HCT116 (cell line): ENCODE measurements around the gene LGALS12. TPM values are rescaled to one million over a fixed set of nuclear protein-coding genes. Genes with fewer than 3 reads are reported as not detected.

Experiments
- ATAC-seq: fragments of 200-7000 bp; cut with Tn5 transposase; 2 replicates; pipeline ENCODE4 v1.9.1; 2020; ENCODE audit warnings: mild to moderate bottlenecking, moderate library complexity
- BruUV-seq: library from RNA; stranded (reverse); fragments of 400-500 nt; replicated peaks from 2 replicates; lab custom pipeline; 2021; lab: Mats Ljungman, UMichigan
- CTCF ChIA-PET: fragments of 300-600 bp; sonication (Branson Sonifier 250); formaldehyde crosslinking; loops from one replicate; lab custom pipeline; 2021; ENCODE audit warnings: antibody characterized with exemption; lab: Charles Lee
- POLR2A ChIA-PET: fragments of 300-600, 350-600 bp; sonication (Branson Sonifier 250); formaldehyde crosslinking; loops from one replicate; lab custom pipeline; 2021; ENCODE audit warnings: antibody characterized with exemption; lab: Charles Lee
- RAD21 ChIA-PET, 2 experiments: fragments of 300-600 bp; sonication (Branson Sonifier 250); formaldehyde crosslinking; loops; one replicate each; lab custom pipeline; 2023; ENCODE audit warnings: low total read pairs in 2 of 2; ENCODE audit not compliant: uncharacterized antibody in 2 of 2, unreplicated experiment in 2 of 2, low non-redundant PET in 1 of 2; lab: Charles Lee
- DNase-seq: peaks from one replicate; pipeline ENCODE4 v3.0.0-alpha.2; 2010; ENCODE audit warnings: low read depth, low spot score
- H2AFZ ChIP-seq: fragments of 200-600 bp; shearing (Covaris generic), sonication (generic); 2 replicates; pipeline ENCODE4 v1.6.1; 2017; ENCODE audit warnings: low read depth, mixed run types, mixed read lengths, antibody characterized with exemption, low read length; ENCODE audit not compliant: poor library complexity, severe bottlenecking
- H3K27ac ChIP-seq: 2 replicates; pipeline ENCODE4 v1.5.1; 2012; ENCODE audit warnings: low read depth, low read length
- H3K27me3 ChIP-seq: fragments of 200-600 bp; sonication (generic); 2 replicates; pipeline ENCODE4 v1.6.1; 2016; ENCODE audit warnings: mixed run types, low read length, mixed read lengths; ENCODE audit not compliant: insufficient read depth
- H3K36me3 ChIP-seq, 2 experiments: fragments of 200-500 bp in 1 of 2; fragments of 200-600 bp in 1 of 2; sonication (Bioruptor generic) in 1 of 2; sonication (generic) in 1 of 2; 2 replicates each; pipeline versions ENCODE4 v1.5.1 to v1.6.1; 2014 to 2016; ENCODE audit warnings: low read length in 2 of 2, inconsistent platforms in 1 of 2, mixed read lengths in 1 of 2, mixed run types in 1 of 2; ENCODE audit not compliant: insufficient read depth in 2 of 2, control insufficient read depth in 1 of 2
- H3K4me1 ChIP-seq, 2 experiments: fragments of 200-600 bp in 1 of 2; sonication (generic) in 1 of 2; 2 replicates each; pipeline versions ENCODE4 v1.5.1 to v1.6.1; 2012 to 2017; ENCODE audit warnings: low read length in 2 of 2, inconsistent platforms in 1 of 2, mild to moderate bottlenecking in 1 of 2, mixed read lengths in 1 of 2, mixed run types in 1 of 2, moderate library complexity in 1 of 2; ENCODE audit not compliant: insufficient read depth in 2 of 2, control insufficient read depth in 1 of 2
- H3K4me2 ChIP-seq: fragments of 200-600 bp; sonication (generic); 2 replicates; pipeline ENCODE4 v1.6.1; 2017; ENCODE audit warnings: mixed run types, low read length, mixed read lengths
- H3K4me3 ChIP-seq, 2 experiments: fragments of 200-600 bp in 1 of 2; sonication (generic) in 1 of 2; replicated peaks in 1 of 2; 2 replicates each; pipeline ENCODE4 v1.5.1; 2011 to 2016; ENCODE audit warnings: low read length in 2 of 2, control low read depth in 1 of 2, low read depth in 1 of 2, mild to moderate bottlenecking in 1 of 2, mixed read lengths in 1 of 2, mixed run types in 1 of 2
- H3K79me2 ChIP-seq: fragments of 200-600 bp; sonication (generic); 2 replicates; pipeline ENCODE4 v1.6.1; 2017; ENCODE audit warnings: mild to moderate bottlenecking, mixed run types, low read length, moderate library complexity, mixed read lengths; ENCODE audit not compliant: insufficient read depth
- H3K9ac ChIP-seq: fragments of 200-600 bp; sonication (generic); 2 replicates; pipeline ENCODE4 v1.6.1; 2016; ENCODE audit warnings: low read length, mixed read lengths
- H3K9me2 ChIP-seq: fragments of 200-600 bp; sonication (generic), shearing (Covaris generic); 2 replicates; pipeline ENCODE4 v1.6.1; 2017; ENCODE audit warnings: mixed run types, mild to moderate bottlenecking, moderate library complexity; ENCODE audit not compliant: insufficient read depth
- H3K9me3 ChIP-seq, 2 experiments: fragments of 200-500 bp in 1 of 2; fragments of 200-600 bp in 1 of 2; sonication (Bioruptor generic) in 1 of 2; sonication (generic) in 1 of 2; 2 replicates each; pipeline ENCODE4 v1.6.1; 2014 to 2017; ENCODE audit warnings: low read length in 2 of 2, mixed read lengths in 2 of 2, inconsistent platforms in 1 of 2, low read depth in 1 of 2, mild to moderate bottlenecking in 1 of 2, mixed run types in 1 of 2, moderate library complexity in 1 of 2; ENCODE audit not compliant: control insufficient read depth in 1 of 2, insufficient read depth in 1 of 2
- H4K20me1 ChIP-seq: fragments of 200-600 bp; sonication (generic), shearing (Covaris generic); 2 replicates; pipeline ENCODE4 v1.6.1; 2017; ENCODE audit warnings: mixed run types, mild to moderate bottlenecking, moderate library complexity; ENCODE audit not compliant: insufficient read depth
- ATF3 ChIP-seq: IDR thresholded peaks from 2 replicates; pipeline ENCODE4 v1.6.1; 2012
- CBX3 ChIP-seq: IDR thresholded peaks from 2 replicates; pipeline ENCODE4 v1.6.1; 2012; ENCODE audit warnings: low read depth
- CEBPB ChIP-seq: IDR thresholded peaks from 2 replicates; pipeline ENCODE4 v1.6.1; 2012; ENCODE audit warnings: low read depth
- CTCF ChIP-seq, 3 experiments: fragments of 200-600 bp in 1 of 3; sonication (generic) in 1 of 3; IDR thresholded peaks in 2 of 3; conservative IDR thresholded peaks in 1 of 3; 2 replicates each; pipeline ENCODE4 v1.5.1; 2012 to 2017; ENCODE audit warnings: low read depth in 2 of 3, low read length in 2 of 3, antibody characterized with exemption in 1 of 3, borderline replicate concordance in 1 of 3, control low read depth in 1 of 3, mild to moderate bottlenecking in 1 of 3, mixed read lengths in 1 of 3, mixed run types in 1 of 3, moderate library complexity in 1 of 3; ENCODE audit not compliant: insufficient read depth in 1 of 3
- EGR1 ChIP-seq: IDR thresholded peaks from 2 replicates; pipeline ENCODE4 v1.6.1; 2012; ENCODE audit warnings: low read depth
- ELF1 ChIP-seq: IDR thresholded peaks from 2 replicates; pipeline ENCODE4 v1.6.1; 2012; ENCODE audit warnings: low read depth, borderline replicate concordance
- EZH2phosphoT487 ChIP-seq: fragments of 200-600 bp; IDR thresholded peaks from 2 replicates; pipeline ENCODE4 v1.6.1; 2018; ENCODE audit warnings: antibody characterized with exemption, borderline replicate concordance
- FOSL1 ChIP-seq: IDR thresholded peaks from 2 replicates; pipeline ENCODE4 v1.6.1; 2012; ENCODE audit warnings: low read depth
- JUND ChIP-seq: IDR thresholded peaks from 2 replicates; pipeline ENCODE4 v1.6.1; 2012
- POLR2A ChIP-seq: IDR thresholded peaks from 2 replicates; pipeline ENCODE4 v1.7.0; 2011; ENCODE audit warnings: borderline replicate concordance; ENCODE audit not compliant: insufficient read depth, insufficient read length; ENCODE audit errors: extremely low read depth
- RAD21 ChIP-seq: IDR thresholded peaks from 2 replicates; pipeline ENCODE4 v1.6.1; 2012; ENCODE audit warnings: low read depth, mild to moderate bottlenecking
- REST ChIP-seq: IDR thresholded peaks from 2 replicates; pipeline ENCODE4 v1.6.1; 2012; ENCODE audit warnings: low read depth
- SIN3A ChIP-seq: IDR thresholded peaks from 2 replicates; pipeline ENCODE4 v1.6.1; 2012; ENCODE audit warnings: low read depth
- SP1 ChIP-seq: IDR thresholded peaks from 2 replicates; pipeline ENCODE4 v1.6.1; 2012; ENCODE audit warnings: low read depth
- SRF ChIP-seq: IDR thresholded peaks from 2 replicates; pipeline ENCODE4 v1.6.1; 2012; ENCODE audit warnings: low read depth
- TCF7L2 ChIP-seq: IDR thresholded peaks from 2 replicates; pipeline ENCODE4 v1.7.0; 2011; ENCODE audit warnings: borderline replicate concordance, inconsistent platforms; ENCODE audit not compliant: insufficient read depth, insufficient read length; ENCODE audit errors: extremely low read depth
- YY1 ChIP-seq: IDR thresholded peaks from 2 replicates; pipeline ENCODE4 v1.6.1; 2011; ENCODE audit warnings: low read length, low read depth, moderate library complexity, mild to moderate bottlenecking; ENCODE audit not compliant: insufficient replicate concordance; ENCODE audit errors: extremely low read depth
- ZFX ChIP-seq: fragments of 450-650 bp; IDR thresholded peaks from 2 replicates; pipeline ENCODE4 v1.6.1; 2017
- ZNF274 ChIP-seq: fragments of 200-500 bp; sonication (Bioruptor generic); IDR thresholded peaks from 2 replicates; pipeline ENCODE4 v1.6.1; 2014; ENCODE audit warnings: mild to moderate bottlenecking, low read depth, low read length, inconsistent platforms
- intact Hi-C: fragments of 100-400 bp; cut with micrococcal nuclease; formaldehyde crosslinking; loops from 2 replicates; pipeline ENCODE4 v1.10.0; 2022
- total RNA-seq: library from RNA; stranded (reverse); gene quantifications from one replicate; pipeline ENCODE4 v1.2.1, GENCODE V29; 2021; ENCODE audit not compliant: unreplicated experiment
- TF ChIP-seq, protein P1 (sequence below): IDR thresholded peaks from 2 replicates; pipeline ENCODE4 v1.6.1; 2011; ENCODE audit warnings: mild to moderate bottlenecking, low read length, moderate library complexity; ENCODE audit not compliant: insufficient replicate concordance; ENCODE audit errors: extremely low read depth

LGALS12 gene
- total RNA-seq, 1 experiment from 2014 or later = not detected

GRCh38 chr11:63485777-63486176, 20.1 kb upstream of the LGALS12 start:
- Histone ChIP-seq H3K79me2 (no peaks in the 10 kb centered on the region), H3K36me3 (no peaks in the 10 kb centered on the region), H4K20me1 (no peaks in the 10 kb centered on the region), H2AFZ (no peak overlapping the region), H3K4me3 (no peak overlapping the region), H3K9me2 (no peaks in the 10 kb centered on the region), H3K27ac (no peak overlapping the region), H3K9me3 (0 out of 4 replicates have a peak, but pooled peaks cover 0 to 5% of the 10 kb centered on the region in 2 experiments), H3K4me2 (no peak overlapping the region), H3K4me1 (no peaks in the 10 kb centered on the region), H3K27me3 (no peaks in the 10 kb centered on the region), H3K9ac (no peak overlapping the region)
- no TSS peak for BruUV-seq
- TF ChIP-seq REST = no peak
- TF ChIP-seq ZFX = no peak
- TF ChIP-seq TCF7L2 = no peak
- TF ChIP-seq SIN3A = no peak
- no peak for TF ChIP-seq YY1
- no peak for TF ChIP-seq SRF
- no peak for TF ChIP-seq ELF1
- no peak for TF ChIP-seq ATF3
- no peak for TF ChIP-seq CTCF (IDR thresholded peaks at IDR 0.05 in 2 of 3, conservative IDR thresholded peaks at IDR 0.05 in 1 of 3; ENCODE audit: borderline replicate concordance in 1 of 3, insufficient read depth in 1 of 3, low read depth in 2 of 3, low read length in 2 of 3)
- no peak for TF ChIP-seq CBX3
- no peak for TF ChIP-seq EZH2phosphoT487
- TF ChIP-seq, protein P1, sequence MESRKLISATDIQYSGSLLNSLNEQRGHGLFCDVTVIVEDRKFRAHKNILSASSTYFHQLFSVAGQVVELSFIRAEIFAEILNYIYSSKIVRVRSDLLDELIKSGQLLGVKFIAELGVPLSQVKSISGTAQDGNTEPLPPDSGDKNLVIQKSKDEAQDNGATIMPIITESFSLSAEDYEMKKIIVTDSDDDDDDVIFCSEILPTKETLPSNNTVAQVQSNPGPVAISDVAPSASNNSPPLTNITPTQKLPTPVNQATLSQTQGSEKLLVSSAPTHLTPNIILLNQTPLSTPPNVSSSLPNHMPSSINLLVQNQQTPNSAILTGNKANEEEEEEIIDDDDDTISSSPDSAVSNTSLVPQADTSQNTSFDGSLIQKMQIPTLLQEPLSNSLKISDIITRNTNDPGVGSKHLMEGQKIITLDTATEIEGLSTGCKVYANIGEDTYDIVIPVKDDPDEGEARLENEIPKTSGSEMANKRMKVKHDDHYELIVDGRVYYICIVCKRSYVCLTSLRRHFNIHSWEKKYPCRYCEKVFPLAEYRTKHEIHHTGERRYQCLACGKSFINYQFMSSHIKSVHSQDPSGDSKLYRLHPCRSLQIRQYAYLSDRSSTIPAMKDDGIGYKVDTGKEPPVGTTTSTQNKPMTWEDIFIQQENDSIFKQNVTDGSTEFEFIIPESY = no peak
- no peak for TF ChIP-seq EGR1
- no peak for TF ChIP-seq RAD21
- TF ChIP-seq FOSL1 = no peak
- no peak for TF ChIP-seq ZNF274
- TF ChIP-seq SP1 = no peak
- no peak for TF ChIP-seq POLR2A
- TF ChIP-seq JUND = no peak
- TF ChIP-seq CEBPB = no peak
- DNase-seq (no peak), ATAC-seq (no peak)
- intact Hi-C loops = no loop called here
- ChIA-PET POLR2A (no interaction called here), RAD21 (no interaction called here), CTCF (no interaction called here)
